Measurements from ENCODE around the gene TMEM203. TPM values are rescaled to one million over a fixed set of nuclear protein-coding genes. Genes with fewer than 3 reads are reported as not detected.

TMEM203 gene
- polyA plus RNA-seq, 1 donor from 2014 or later = 61.1 TPM

GRCh38 chr9:137236238-137236935, 30.9 kb upstream of the TMEM203 start:
- H3F3A ChIP-seq (ENCODE audit: insufficient read depth, low read length, poor library complexity, severe bottlenecking) = no peaks in the 10 kb centered on the region
- no peaks in the 10 kb centered on the region for H3K9me2 ChIP-seq (ENCODE audit: insufficient read depth, low read length)
- no peaks in the 10 kb centered on the region for H3K36me3 ChIP-seq (ENCODE audit: insufficient read depth, low read length)
- H3K27me3 ChIP-seq (ENCODE audit: insufficient read depth, low read depth, low read length) = no peaks in the 10 kb centered on the region
- H3K4me2 ChIP-seq (ENCODE audit: low read length) = no peak overlapping the region
- H3K4me3 ChIP-seq (ENCODE audit: low read length) = no peak overlapping the region
- TF ChIP-seq POLR2AphosphoS5 (IDR thresholded peaks at IDR 0.05) = no peak
- TF ChIP-seq SMC3 (conservative IDR thresholded peaks at IDR 0.05; ENCODE audit: poor library complexity) = peak; percentile 66
- no peak for TF ChIP-seq REST (IDR thresholded peaks at IDR 0.05; ENCODE audit: borderline replicate concordance)
- TF ChIP-seq RAD21 (conservative IDR thresholded peaks at IDR 0.05) = peak; percentile 58
- TF ChIP-seq EZH2 (IDR thresholded peaks at IDR 0.05; ENCODE audit: borderline replicate concordance, insufficient read depth, low read length, poor library complexity, severe bottlenecking) = no peak
- peak; percentile 82 for TF ChIP-seq CTCF (IDR thresholded peaks at IDR 0.05; ENCODE audit: poor library complexity, severe bottlenecking)
- H2AFZ ChIP-seq (ENCODE audit: low read depth, low read length) = no peak overlapping the region
- H4K20me1 ChIP-seq (ENCODE audit: insufficient read depth) = no peaks in the 10 kb centered on the region
- no peak overlapping the region for H3K9ac ChIP-seq (ENCODE audit: low read length)
- no peak overlapping the region for H3K27ac ChIP-seq (ENCODE audit: low read length)
- no peaks in the 10 kb centered on the region for H3K79me2 ChIP-seq (replicated peaks; ENCODE audit: insufficient read depth, low read length)
- H3K9me3 ChIP-seq (ENCODE audit: low read length) = no peaks in the 10 kb centered on the region

- Histone ChIP-seq H3K79me2 (replicated peaks; ENCODE audit: insufficient read depth, low read length) (no peaks in the 10 kb centered on the region), H3K9me3 (ENCODE audit: low read length) (no peaks in the 10 kb centered on the region), H4K20me1 (ENCODE audit: insufficient read depth) (no peaks in the 10 kb centered on the region), H3K9me2 (ENCODE audit: insufficient read depth, low read length) (no peaks in the 10 kb centered on the region), H3K4me3 (ENCODE audit: low read length) (no peak overlapping the region), H2AFZ (ENCODE audit: low read depth, low read length) (no peak overlapping the region), H3K4me2 (ENCODE audit: low read length) (no peak overlapping the region), H3K36me3 (ENCODE audit: insufficient read depth, low read length) (no peaks in the 10 kb centered on the region), H3F3A (ENCODE audit: insufficient read depth, low read length, poor library complexity, severe bottlenecking) (no peaks in the 10 kb centered on the region), H3K27ac (ENCODE audit: low read length) (no peak overlapping the region), H3K27me3 (ENCODE audit: insufficient read depth, low read depth, low read length) (no peaks in the 10 kb centered on the region), H3K9ac (ENCODE audit: low read length) (no peak overlapping the region)
- TF ChIP-seq SMC3 (conservative IDR thresholded peaks at IDR 0.05; ENCODE audit: poor library complexity) (no peak), MXI1 (conservative IDR thresholded peaks at IDR 0.05; ENCODE audit: poor library complexity, severe bottlenecking) (no peak), CTCF (IDR thresholded peaks at IDR 0.05; ENCODE audit: poor library complexity, severe bottlenecking) (no peak), EP300 (conservative IDR thresholded peaks at IDR 0.05; ENCODE audit: poor library complexity, severe bottlenecking) (no peak), RAD21 (conservative IDR thresholded peaks at IDR 0.05) (no peak), POLR2AphosphoS5 (IDR thresholded peaks at IDR 0.05) (no peak), TAF1 (IDR thresholded peaks at IDR 0.05; ENCODE audit: low read depth) (no peak), EZH2 (IDR thresholded peaks at IDR 0.05; ENCODE audit: borderline replicate concordance, insufficient read depth, low read length, poor library complexity, severe bottlenecking) (no peak), REST (IDR thresholded peaks at IDR 0.05; ENCODE audit: borderline replicate concordance) (no peak)
Measured at GRCh38 chr9:137235424-137236237, 30.2 kb upstream of the TMEM203 start.
